Stomach smooth muscle (tissue), 2 donors: ENCODE data around the gene PHKB.
"Not testable (repeated sequence)": the region's sequence is repeated elsewhere in the genome, so short reads cannot be mapped to it uniquely, and the experiment has no call there.

Experiments used
- H3K27ac ChIP-seq: one replicate; pipeline ENCODE4 v1.7.0; 2013; ENCODE audit warnings: mild to moderate bottlenecking, low read length, inconsistent platforms
- H3K27me3 ChIP-seq, 2 donors: one replicate each; pipeline ENCODE4 v1.7.0; 2013; ENCODE audit warnings: low read length in 2 of 2; ENCODE audit not compliant: insufficient read depth in 2 of 2, control insufficient read depth in 1 of 2
- H3K36me3 ChIP-seq, 2 donors: one replicate each; pipeline ENCODE4 v1.7.0; 2013; ENCODE audit warnings: low read length in 2 of 2; ENCODE audit not compliant: control insufficient read depth in 2 of 2, insufficient read depth in 2 of 2
- H3K4me1 ChIP-seq: one replicate; pipeline ENCODE4 v1.7.0; 2013; ENCODE audit warnings: low read length; ENCODE audit not compliant: control insufficient read depth, insufficient read depth
- H3K4me3 ChIP-seq, 2 donors: one replicate each; pipeline ENCODE4 v1.7.0; 2013; ENCODE audit warnings: low read length in 2 of 2
- H3K9ac ChIP-seq, 2 donors: one replicate each; pipeline ENCODE4 v1.7.0; 2013; ENCODE audit warnings: low read length in 2 of 2, mild to moderate bottlenecking in 1 of 2
- H3K9me3 ChIP-seq, 2 donors: one replicate each; pipeline ENCODE4 v1.7.0; 2013; ENCODE audit warnings: low read length in 2 of 2; ENCODE audit not compliant: control insufficient read depth in 2 of 2
- donor health status: healthy.
- donor health status: Pancreatic carcinoma.

PHKB gene

GRCh38 chr16:47460711-47461597 lies at the start of gene PHKB, which contains the start of gene ITFG1:
Gene PHKB, plus strand, starts transcription at chr16:47461331. Its CDS starts 20 bp downstream, at chr16:47461351.
Gene ITFG1, minus strand, starts transcription at chr16:47461063. Its CDS starts 18 bp downstream, at chr16:47461045.
- no peaks in the 10 kb centered on the region for H3K9me3 ChIP-seq
- peak within 1 kb of the TSS; percentile 94 for H3K27ac ChIP-seq
- H3K9ac ChIP-seq = peak within 1 kb of the TSS; percentile 91 to 96
- H3K4me1 ChIP-seq = peaks cover 25% of the 10 kb centered on the region
- peaks cover 2 to 3% of the 10 kb centered on the region in 2 donors for H3K36me3 ChIP-seq
- H3K27me3 ChIP-seq = no peaks in the 10 kb centered on the region
- peak within 1 kb of the TSS; percentile 87 to 96 for H3K4me3 ChIP-seq

GRCh38 chr16:47413041-47413440 lies 48.1 kb upstream of the PHKB start:
- Histone ChIP-seq H3K9me3 (no peaks in the 10 kb centered on the region), H3K36me3 (no peaks in the 10 kb centered on the region), H3K4me3 (no peak overlapping the region), H3K4me1 (no peaks in the 10 kb centered on the region), H3K27ac (no peak overlapping the region), H3K9ac (no peak overlapping the region), H3K27me3 (no peaks in the 10 kb centered on the region)

- Histone ChIP-seq H3K27ac (no peak overlapping the region), H3K9me3 (no peaks in the 10 kb centered on the region), H3K36me3 (no peaks in the 10 kb centered on the region), H3K27me3 (no peaks in the 10 kb centered on the region), H3K4me3 (no peak overlapping the region), H3K4me1 (no peaks in the 10 kb centered on the region), H3K9ac (no peak overlapping the region)
Observed at GRCh38 chr16:47416869-47417268, 44.3 kb upstream of the PHKB start.

GRCh38 chr16:47424846-47425245 lies 36.3 kb upstream of the PHKB start:
- Histone ChIP-seq H3K9ac (no peak overlapping the region), H3K36me3 (peaks cover 13 to 17% of the 10 kb centered on the region in 2 donors), H3K27me3 (no peaks in the 10 kb centered on the region), H3K4me1 (no peaks in the 10 kb centered on the region), H3K9me3 (no peaks in the 10 kb centered on the region), H3K27ac (no peak overlapping the region), H3K4me3 (no peak overlapping the region)

GRCh38 chr16:47426806-47427205 lies 34.3 kb upstream of the PHKB start:
- Histone ChIP-seq H3K4me1 (no peaks in the 10 kb centered on the region), H3K9me3 (no peaks in the 10 kb centered on the region), H3K36me3 (peaks cover 13 to 17% of the 10 kb centered on the region in 2 donors), H3K4me3 (no peak overlapping the region), H3K27me3 (no peaks in the 10 kb centered on the region), H3K27ac (no peak overlapping the region), H3K9ac (no peak overlapping the region)

- Histone ChIP-seq H3K9ac (no peak overlapping the region), H3K27me3 (no peaks in the 10 kb centered on the region), H3K4me1 (no peaks in the 10 kb centered on the region), H3K36me3 (peaks cover 5% of the 10 kb centered on the region in 2 donors), H3K27ac (no peak overlapping the region), H3K9me3 (no peaks in the 10 kb centered on the region), H3K4me3 (no peak overlapping the region)
Observed at GRCh38 chr16:47431960-47432359, 29.2 kb upstream of the PHKB start.

GRCh38 chr16:47434274-47434673 lies 26.9 kb upstream of the PHKB start:
- H3K4me3 ChIP-seq, H3K4me1 ChIP-seq, H3K36me3 ChIP-seq, H3K27ac ChIP-seq, H3K9ac ChIP-seq, H3K27me3 ChIP-seq, H3K9me3 ChIP-seq: not testable (repeated sequence)

- H3K36me3 ChIP-seq, H3K9ac ChIP-seq, H3K27ac ChIP-seq, H3K27me3 ChIP-seq, H3K4me3 ChIP-seq, H3K9me3 ChIP-seq, H3K4me1 ChIP-seq: not testable (repeated sequence)
Observed at GRCh38 chr16:47440066-47440465, 21.1 kb upstream of the PHKB start.

GRCh38 chr16:47442884-47443283 lies 18.2 kb upstream of the PHKB start:
- not testable (repeated sequence) for H3K27me3 ChIP-seq, H3K4me1 ChIP-seq, H3K9ac ChIP-seq, H3K27ac ChIP-seq, H3K4me3 ChIP-seq, H3K9me3 ChIP-seq, H3K36me3 ChIP-seq

GRCh38 chr16:47446431-47446830 lies 14.7 kb upstream of the PHKB start:
- Histone ChIP-seq H3K27ac (no peak overlapping the region), H3K36me3 (peaks cover 3 to 15% of the 10 kb centered on the region in 2 donors), H3K4me3 (no peak overlapping the region), H3K9me3 (no peaks in the 10 kb centered on the region), H3K9ac (no peak overlapping the region), H3K4me1 (no peaks in the 10 kb centered on the region), H3K27me3 (no peaks in the 10 kb centered on the region)
